ENCODE measurements around the gene SFT2D3. TPM values are rescaled to one million over a fixed set of nuclear protein-coding genes. Genes with fewer than 3 reads are reported as not detected.

SFT2D3 gene
- total RNA-seq, 1 donor from 2014 or later, result 5.7 TPM

GRCh38 chr2:127709336-127709735, 8.0 kb downstream of the SFT2D3 start:
- DNase-seq (ENCODE audit: low read depth), result no peak
- no peak overlapping the region for H3K4me3 ChIP-seq (ENCODE audit: low read depth, low read length)
- no peak for TF ChIP-seq CTCF (conservative IDR thresholded peaks at IDR 0.05; ENCODE audit: low read depth, low read length)

GRCh38 chr2:127712999-127713398, 11.7 kb downstream of the SFT2D3 start:
- H3K4me3 ChIP-seq (ENCODE audit: low read depth, low read length), result no peak overlapping the region
- no peak for DNase-seq (ENCODE audit: low read depth)
- no peak for TF ChIP-seq CTCF (conservative IDR thresholded peaks at IDR 0.05; ENCODE audit: low read depth, low read length)

- no peak for TF ChIP-seq CTCF (conservative IDR thresholded peaks at IDR 0.05; ENCODE audit: low read depth, low read length)
- no peak overlapping the region for H3K4me3 ChIP-seq (ENCODE audit: low read depth, low read length)
- DNase-seq (ENCODE audit: low read depth), result no peak
These were observed 12.3 kb downstream of the SFT2D3 start for GRCh38 chr2:127713562-127713961.

GRCh38 chr2:127715778-127716449, 14.6 kb downstream of the SFT2D3 start:
- no peak for TF ChIP-seq CTCF (conservative IDR thresholded peaks at IDR 0.05; ENCODE audit: low read depth, low read length)
- H3K4me3 ChIP-seq (ENCODE audit: low read depth, low read length), result no peak overlapping the region
- no peak for DNase-seq (ENCODE audit: low read depth)

GRCh38 chr2:127718271-127718670, 17.0 kb downstream of the SFT2D3 start:
- no peak overlapping the region for H3K4me3 ChIP-seq (ENCODE audit: low read depth, low read length)
- no peak for DNase-seq (ENCODE audit: low read depth)
- TF ChIP-seq CTCF (conservative IDR thresholded peaks at IDR 0.05; ENCODE audit: low read depth, low read length), result no peak

- H3K4me3 ChIP-seq (ENCODE audit: low read depth, low read length), result no peak overlapping the region
- TF ChIP-seq CTCF (conservative IDR thresholded peaks at IDR 0.05; ENCODE audit: low read depth, low read length), result no peak
- DNase-seq (ENCODE audit: low read depth), result no peak
These were observed 18.3 kb downstream of the SFT2D3 start for GRCh38 chr2:127719301-127720218.
